CD14-positive monocyte (primary cell): ENCODE results near the gene SLC39A1. TPM values are rescaled to one million over a fixed set of nuclear protein-coding genes. Genes with fewer than 3 reads are reported as not detected.

ENCODE experiments used
- DNase-seq, 3 donors: peaks; one replicate each; pipeline ENCODE4 v3.0.0-alpha.2; 2011 to 2022
- H2AFZ ChIP-seq: 2 replicates; pipeline ENCODE4 v1.6.0; 2012; ENCODE audit warnings: mild to moderate bottlenecking, low read depth, low read length, inconsistent platforms; ENCODE audit not compliant: insufficient read depth, poor library complexity, severe bottlenecking
- H3K27ac ChIP-seq, 2 donors: 1 replicate in 1 of 2; 2 replicates in 1 of 2; pipeline ENCODE4 v1.5.1; 2012 to 2013; ENCODE audit warnings: low read length in 2 of 2, control low read depth in 1 of 2, inconsistent platforms in 1 of 2, low read depth in 1 of 2, mild to moderate bottlenecking in 1 of 2
- H3K27me3 ChIP-seq, 2 donors: one replicate each; pipeline versions ENCODE4 v1.6.0 to v1.6.1; 2011 to 2013; ENCODE audit warnings: low read length in 2 of 2; ENCODE audit not compliant: control insufficient read depth in 2 of 2, insufficient read depth in 2 of 2
- H3K36me3 ChIP-seq, 2 donors: replicated peaks in 1 of 2; 1 replicate in 1 of 2; 2 replicates in 1 of 2; pipeline versions ENCODE4 v1.5.1 to v1.6.1; 2012 to 2013; ENCODE audit warnings: low read length in 2 of 2, control low read depth in 1 of 2, inconsistent platforms in 1 of 2, mild to moderate bottlenecking in 1 of 2; ENCODE audit not compliant: insufficient read depth in 2 of 2, control insufficient read depth in 1 of 2
- H3K4me1 ChIP-seq, 2 donors: 1 replicate in 1 of 2; 2 replicates in 1 of 2; pipeline versions ENCODE4 v1.5.1 to v1.6.1; 2012 to 2013; ENCODE audit warnings: low read length in 2 of 2, control low read depth in 1 of 2, inconsistent platforms in 1 of 2, mild to moderate bottlenecking in 1 of 2, moderate library complexity in 1 of 2; ENCODE audit not compliant: insufficient read depth in 2 of 2, control insufficient read depth in 1 of 2
- H3K4me2 ChIP-seq: replicated peaks from 2 replicates; pipeline ENCODE3; 2012; ENCODE audit warnings: low read length, moderate library complexity, mild to moderate bottlenecking; ENCODE audit not compliant: poor library complexity, severe bottlenecking; ENCODE audit errors: extremely low read depth
- H3K4me3 ChIP-seq, 3 experiments: fragments of 200-600 bp in 1 of 3; sonication (generic) in 1 of 3; replicated peaks in 1 of 3; 1 replicate in 2 of 3; 2 replicates in 1 of 3; pipeline ENCODE4 v1.5.1; 2011 to 2013; ENCODE audit warnings: low read length in 3 of 3, mild to moderate bottlenecking in 3 of 3, control low read depth in 2 of 3, low read depth in 2 of 3, inconsistent platforms in 1 of 3, moderate library complexity in 1 of 3
- H3K79me2 ChIP-seq: 2 replicates; pipeline ENCODE4 v1.6.0; 2012; ENCODE audit warnings: mild to moderate bottlenecking, control low read depth, inconsistent platforms, low read length, moderate library complexity; ENCODE audit not compliant: insufficient read depth
- H3K9ac ChIP-seq: 2 replicates; pipeline ENCODE4 v1.6.0; 2017; ENCODE audit warnings: low read length, mild to moderate bottlenecking; ENCODE audit not compliant: insufficient read depth, poor library complexity, severe bottlenecking
- H3K9me3 ChIP-seq, 2 donors: replicated peaks in 1 of 2; 1 replicate in 1 of 2; 2 replicates in 1 of 2; pipeline versions ENCODE4 v1.5.1 to v1.6.1; 2012 to 2013; ENCODE audit warnings: low read length in 2 of 2, control low read depth in 1 of 2; ENCODE audit not compliant: control insufficient read depth in 1 of 2, insufficient read depth in 1 of 2
- H4K20me1 ChIP-seq: 2 replicates; pipeline ENCODE4 v1.6.0; 2012; ENCODE audit warnings: mild to moderate bottlenecking, low read length, control low read depth, moderate library complexity; ENCODE audit not compliant: insufficient read depth
- H3K27ac Mint-ChIP-seq, 7 donors: one replicate each; pipeline ENCODE4 v1.8.0; 2020; ENCODE audit warnings: mild to moderate bottlenecking in 7 of 7, mixed read lengths in 7 of 7, moderate library complexity in 6 of 7, inconsistent platforms in 2 of 7
- H3K27me3 Mint-ChIP-seq, 3 donors: one replicate each; pipeline ENCODE4 v1.8.0; 2021 to 2022; ENCODE audit warnings: low read depth in 3 of 3, mild to moderate bottlenecking in 3 of 3, mixed read lengths in 3 of 3, moderate library complexity in 3 of 3, inconsistent platforms in 1 of 3
- H3K36me3 Mint-ChIP-seq, 2 donors: one replicate each; pipeline ENCODE4 v1.8.0; 2020; ENCODE audit warnings: mixed read lengths in 2 of 2, inconsistent platforms in 1 of 2, mild to moderate bottlenecking in 1 of 2
- H3K4me1 Mint-ChIP-seq: one replicate; pipeline ENCODE4 v1.8.0; 2020; ENCODE audit warnings: mild to moderate bottlenecking, mixed read lengths
- H3K4me3 Mint-ChIP-seq, 2 donors: one replicate each; pipeline ENCODE4 v1.8.0; 2020; ENCODE audit warnings: mild to moderate bottlenecking in 2 of 2, mixed read lengths in 2 of 2, moderate library complexity in 1 of 2
- H3K9me3 Mint-ChIP-seq, 7 donors: one replicate each; pipeline ENCODE4 v1.8.0; 2020 to 2022; ENCODE audit warnings: mixed read lengths in 7 of 7, mild to moderate bottlenecking in 6 of 7, moderate library complexity in 6 of 7, inconsistent platforms in 2 of 7
- CTCF ChIP-seq: fragments of 200-600 bp; IDR thresholded peaks from one replicate; pipeline ENCODE4 v1.8.0; 2022; ENCODE audit warnings: antibody characterized with exemption, mild to moderate bottlenecking
- WGBS: methylation state at CpG from one replicate; pipeline ENCODE4 v1.1.5; 2013; ENCODE audit warnings: missing lambda C conversion rate; ENCODE audit not compliant: insufficient coverage; 5-methylcytosine and 5-hydroxymethylcytosine counted together
- intact Hi-C, 2 donors: fragments of 100-400 bp; cut with micrococcal nuclease; formaldehyde crosslinking; loops; one replicate each; pipeline versions ENCODE4 v1.15.0 to v1.15.1; 2023
- polyA plus RNA-seq, 3 donors: library from polyadenylated mRNA; depleted of rRNA in 1 of 3; unstranded in 2 of 3; stranded (reverse) in 1 of 3; fragments of 300-500 nt in 2 of 3; fragments of >200 nt in 1 of 3; fragmentation: Illumina TruSeq in 2 of 3; gene quantifications; 1 replicate in 2 of 3; 2 replicates in 1 of 3; pipeline ENCODE4 v1.2.3, GENCODE V29; 2012 to 2021

SLC39A1 gene
- polyA plus RNA-seq, 3 donors: 37.6 to 83.1 (median 82.1) TPM

- no peaks in the 10 kb centered on the region for H3K79me2 ChIP-seq
- H3K9ac ChIP-seq: no peak overlapping the region
- H3K36me3 ChIP-seq: peaks cover 49 to 54% of the 10 kb centered on the region in 2 donors
- no peak overlapping the region for H3K4me2 ChIP-seq
- H3K4me3 ChIP-seq: no peak overlapping the region
- 92% methylated on average over 2 of the region's 5 CpGs for WGBS
- H3K27ac ChIP-seq: no peak overlapping the region
- Mint-ChIP-seq H3K9me3 (no peaks in the 10 kb centered on the region), H3K27me3 (peaks cover 0 to 5% (median 0%) of the 10 kb centered on the region in 3 donors), H3K36me3 (peaks cover 44 to 57% of the 10 kb centered on the region in 2 donors), H3K27ac (peak overlapping the region in 4 of 7 donors; percentile 40 to 68 (median 54)), H3K4me3 (no peak overlapping the region), H3K4me1 (peaks cover 11% of the 10 kb centered on the region)
- H3K4me1 ChIP-seq: peaks cover 0 to 2% of the 10 kb centered on the region in 2 donors
- no peak overlapping the region for H2AFZ ChIP-seq
- DNase-seq: no peak
- TF ChIP-seq CTCF: no peak
- intact Hi-C loops: no loop called here
- H3K27me3 ChIP-seq: no peaks in the 10 kb centered on the region
- no peaks in the 10 kb centered on the region for H3K9me3 ChIP-seq
- H4K20me1 ChIP-seq: peaks cover 54% of the 10 kb centered on the region
Observed at GRCh38 chr1:153929426-153929825, 33.9 kb downstream of the SLC39A1 start.

- H3K27me3 ChIP-seq: no peaks in the 10 kb centered on the region
- H3K79me2 ChIP-seq: no peaks in the 10 kb centered on the region
- Mint-ChIP-seq H3K36me3 (peaks cover 39 to 51% of the 10 kb centered on the region in 2 donors), H3K27me3 (peaks cover 0 to 6% (median 0%) of the 10 kb centered on the region in 3 donors), H3K4me3 (no peak overlapping the region), H3K27ac (peak overlapping the region in 5 of 7 donors; percentile 26 to 68 (median 50)), H3K9me3 (no peaks in the 10 kb centered on the region), H3K4me1 (peaks cover 14% of the 10 kb centered on the region)
- peak in 1 of 3 donors; percentile 2 for DNase-seq
- H3K36me3 ChIP-seq: peaks cover 44 to 49% of the 10 kb centered on the region in 2 donors
- H2AFZ ChIP-seq: no peak overlapping the region
- intact Hi-C loops: no loop called here
- H4K20me1 ChIP-seq: peaks cover 49% of the 10 kb centered on the region
- no peak overlapping the region for H3K4me3 ChIP-seq
- H3K27ac ChIP-seq: peak overlapping the region in 1 of 2 donors; percentile 14
- H3K4me2 ChIP-seq: no peak overlapping the region
- WGBS: no CpG with 5 or more reads among the region's 4 CpGs
- peaks cover 4 to 8% of the 10 kb centered on the region in 2 donors for H3K4me1 ChIP-seq
- no peak overlapping the region for H3K9ac ChIP-seq
- H3K9me3 ChIP-seq: no peaks in the 10 kb centered on the region
- no peak for TF ChIP-seq CTCF
Observed at GRCh38 chr1:153928791-153929341, 34.5 kb downstream of the SLC39A1 start.
